Measurements from ENCODE around the gene BCKDK.

BCKDK gene

DNA sequence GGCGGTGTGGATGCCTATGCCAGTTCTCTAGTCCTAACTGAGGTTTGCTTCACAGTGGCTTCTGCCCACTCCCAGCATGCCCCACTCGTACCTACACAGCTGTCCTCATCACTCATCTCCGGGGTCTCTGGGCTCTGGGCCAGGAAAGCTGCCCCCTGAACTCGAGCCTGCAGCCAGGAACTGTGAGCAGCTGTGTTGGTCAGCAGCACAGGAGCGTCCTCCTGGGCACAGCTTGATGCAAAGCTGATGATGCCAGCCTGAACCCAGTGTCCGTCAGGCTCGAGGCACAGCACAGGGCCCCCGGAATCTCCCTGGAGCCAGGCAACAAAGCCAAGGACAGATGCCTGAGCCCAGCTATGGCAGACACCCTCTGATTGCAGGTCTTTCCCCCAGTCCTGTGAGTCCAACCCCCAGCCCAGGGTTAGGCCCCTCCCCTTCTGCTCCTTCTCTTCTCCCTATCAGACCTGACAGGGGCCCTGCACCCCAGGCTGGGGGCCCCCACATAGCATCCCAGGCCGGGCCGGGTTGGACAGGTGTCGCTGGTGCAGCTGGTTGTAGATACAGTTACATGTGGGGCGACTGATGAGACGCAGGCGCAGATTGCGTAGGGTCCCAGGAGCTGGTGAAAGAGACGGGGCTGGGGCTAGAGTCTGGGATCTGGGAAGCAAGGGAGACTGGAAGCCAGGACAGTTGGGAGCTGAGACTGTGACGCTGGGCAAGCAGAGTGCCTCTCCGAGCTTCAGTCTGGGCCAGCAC is 22.1 kb upstream of the BCKDK start (continued):
- TF ChIP-seq, protein P1, sequence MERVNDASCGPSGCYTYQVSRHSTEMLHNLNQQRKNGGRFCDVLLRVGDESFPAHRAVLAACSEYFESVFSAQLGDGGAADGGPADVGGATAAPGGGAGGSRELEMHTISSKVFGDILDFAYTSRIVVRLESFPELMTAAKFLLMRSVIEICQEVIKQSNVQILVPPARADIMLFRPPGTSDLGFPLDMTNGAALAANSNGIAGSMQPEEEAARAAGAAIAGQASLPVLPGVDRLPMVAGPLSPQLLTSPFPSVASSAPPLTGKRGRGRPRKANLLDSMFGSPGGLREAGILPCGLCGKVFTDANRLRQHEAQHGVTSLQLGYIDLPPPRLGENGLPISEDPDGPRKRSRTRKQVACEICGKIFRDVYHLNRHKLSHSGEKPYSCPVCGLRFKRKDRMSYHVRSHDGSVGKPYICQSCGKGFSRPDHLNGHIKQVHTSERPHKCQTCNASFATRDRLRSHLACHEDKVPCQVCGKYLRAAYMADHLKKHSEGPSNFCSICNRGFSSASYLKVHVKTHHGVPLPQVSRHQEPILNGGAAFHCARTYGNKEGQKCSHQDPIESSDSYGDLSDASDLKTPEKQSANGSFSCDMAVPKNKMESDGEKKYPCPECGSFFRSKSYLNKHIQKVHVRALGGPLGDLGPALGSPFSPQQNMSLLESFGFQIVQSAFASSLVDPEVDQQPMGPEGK (CRISPR knock-in tag; IDR thresholded peaks at IDR 0.05; ENCODE audit: borderline replicate concordance): no peak
- TF ChIP-seq GLIS3 (CRISPR knock-in tag; IDR thresholded peaks at IDR 0.05) (no peak), ZNF8 (CRISPR knock-in tag; IDR thresholded peaks at IDR 0.05) (no peak), PPARA (CRISPR knock-in tag; IDR thresholded peaks at IDR 0.05; ENCODE audit: borderline replicate concordance) (no peak), RARB (CRISPR knock-in tag; IDR thresholded peaks at IDR 0.05) (no peak)

DNA sequence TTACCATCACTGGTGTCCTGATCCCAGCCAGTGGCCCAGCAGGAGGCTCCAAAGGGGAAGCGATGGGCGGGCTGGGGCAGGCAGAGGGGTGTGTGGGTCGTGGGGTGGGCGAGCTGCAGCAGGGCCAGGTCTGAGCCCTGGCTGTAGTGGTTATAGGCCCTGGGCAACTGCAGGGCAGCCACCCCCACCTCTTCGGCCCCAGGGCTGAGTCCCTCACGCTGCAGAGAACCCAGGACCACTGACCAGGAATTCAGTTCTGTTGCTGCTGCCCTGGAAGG is 21.6 kb upstream of the BCKDK start:
- ATAC-seq: no peak
- TF ChIP-seq, protein P2, sequence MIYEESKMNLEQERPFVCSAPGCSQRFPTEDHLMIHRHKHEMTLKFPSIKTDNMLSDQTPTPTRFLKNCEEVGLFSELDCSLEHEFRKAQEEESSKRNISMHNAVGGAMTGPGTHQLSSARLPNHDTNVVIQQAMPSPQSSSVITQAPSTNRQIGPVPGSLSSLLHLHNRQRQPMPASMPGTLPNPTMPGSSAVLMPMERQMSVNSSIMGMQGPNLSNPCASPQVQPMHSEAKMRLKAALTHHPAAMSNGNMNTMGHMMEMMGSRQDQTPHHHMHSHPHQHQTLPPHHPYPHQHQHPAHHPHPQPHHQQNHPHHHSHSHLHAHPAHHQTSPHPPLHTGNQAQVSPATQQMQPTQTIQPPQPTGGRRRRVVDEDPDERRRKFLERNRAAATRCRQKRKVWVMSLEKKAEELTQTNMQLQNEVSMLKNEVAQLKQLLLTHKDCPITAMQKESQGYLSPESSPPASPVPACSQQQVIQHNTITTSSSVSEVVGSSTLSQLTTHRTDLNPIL (CRISPR knock-in tag; IDR thresholded peaks at IDR 0.05; ENCODE audit: low read depth): no peak
- no peak for TF ChIP-seq CSRNP3 (CRISPR knock-in tag; IDR thresholded peaks at IDR 0.05)
- TF ChIP-seq ZNF565 (CRISPR knock-in tag; conservative IDR thresholded peaks at IDR 0.05; ENCODE audit: low read depth): no peak
- no peak for TF ChIP-seq GLIS3 (CRISPR knock-in tag; IDR thresholded peaks at IDR 0.05)
- no peak for TF ChIP-seq TOX (CRISPR knock-in tag; IDR thresholded peaks at IDR 0.05; ENCODE audit: borderline replicate concordance)
- TF ChIP-seq, protein P3, sequence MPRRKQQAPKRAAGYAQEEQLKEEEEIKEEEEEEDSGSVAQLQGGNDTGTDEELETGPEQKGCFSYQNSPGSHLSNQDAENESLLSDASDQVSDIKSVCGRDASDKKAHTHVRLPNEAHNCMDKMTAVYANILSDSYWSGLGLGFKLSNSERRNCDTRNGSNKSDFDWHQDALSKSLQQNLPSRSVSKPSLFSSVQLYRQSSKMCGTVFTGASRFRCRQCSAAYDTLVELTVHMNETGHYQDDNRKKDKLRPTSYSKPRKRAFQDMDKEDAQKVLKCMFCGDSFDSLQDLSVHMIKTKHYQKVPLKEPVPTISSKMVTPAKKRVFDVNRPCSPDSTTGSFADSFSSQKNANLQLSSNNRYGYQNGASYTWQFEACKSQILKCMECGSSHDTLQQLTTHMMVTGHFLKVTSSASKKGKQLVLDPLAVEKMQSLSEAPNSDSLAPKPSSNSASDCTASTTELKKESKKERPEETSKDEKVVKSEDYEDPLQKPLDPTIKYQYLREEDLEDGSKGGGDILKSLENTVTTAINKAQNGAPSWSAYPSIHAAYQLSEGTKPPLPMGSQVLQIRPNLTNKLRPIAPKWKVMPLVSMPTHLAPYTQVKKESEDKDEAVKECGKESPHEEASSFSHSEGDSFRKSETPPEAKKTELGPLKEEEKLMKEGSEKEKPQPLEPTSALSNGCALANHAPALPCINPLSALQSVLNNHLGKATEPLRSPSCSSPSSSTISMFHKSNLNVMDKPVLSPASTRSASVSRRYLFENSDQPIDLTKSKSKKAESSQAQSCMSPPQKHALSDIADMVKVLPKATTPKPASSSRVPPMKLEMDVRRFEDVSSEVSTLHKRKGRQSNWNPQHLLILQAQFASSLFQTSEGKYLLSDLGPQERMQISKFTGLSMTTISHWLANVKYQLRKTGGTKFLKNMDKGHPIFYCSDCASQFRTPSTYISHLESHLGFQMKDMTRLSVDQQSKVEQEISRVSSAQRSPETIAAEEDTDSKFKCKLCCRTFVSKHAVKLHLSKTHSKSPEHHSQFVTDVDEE (CRISPR knock-in tag; IDR thresholded peaks at IDR 0.05): no peak
- TF ChIP-seq ZFP30 (CRISPR knock-in tag; IDR thresholded peaks at IDR 0.05): no peak
- no peak for TF ChIP-seq TCF4 (CRISPR knock-in tag; IDR thresholded peaks at IDR 0.05; ENCODE audit: borderline replicate concordance)
- TF ChIP-seq, protein P1 (CRISPR knock-in tag; IDR thresholded peaks at IDR 0.05; ENCODE audit: borderline replicate concordance): no peak
- TF ChIP-seq PPARA (CRISPR knock-in tag; IDR thresholded peaks at IDR 0.05; ENCODE audit: borderline replicate concordance): no peak
- no peak for TF ChIP-seq ZNF70 (CRISPR knock-in tag; IDR thresholded peaks at IDR 0.05)
- TF ChIP-seq ARNTL (CRISPR knock-in tag; IDR thresholded peaks at IDR 0.05; ENCODE audit: borderline replicate concordance, low read depth): no peak
- no peak for TF ChIP-seq ZNF8 (CRISPR knock-in tag; IDR thresholded peaks at IDR 0.05)
- TF ChIP-seq ZFP3 (CRISPR knock-in tag; IDR thresholded peaks at IDR 0.05): no peak
- TF ChIP-seq SNAI2 (CRISPR knock-in tag; IDR thresholded peaks at IDR 0.05): no peak

GRCh38 chr16:31087481-31087880 is 20.7 kb upstream of the BCKDK start:
- no peak for TF ChIP-seq CSDC2 (CRISPR knock-in tag; IDR thresholded peaks at IDR 0.05)
- no peak for TF ChIP-seq ZFP3 (CRISPR knock-in tag; IDR thresholded peaks at IDR 0.05)
- TF ChIP-seq, protein P1 (CRISPR knock-in tag; IDR thresholded peaks at IDR 0.05; ENCODE audit: borderline replicate concordance): no peak
- no peak for TF ChIP-seq SNAI2 (CRISPR knock-in tag; IDR thresholded peaks at IDR 0.05)
- no peak for TF ChIP-seq RARB (CRISPR knock-in tag; IDR thresholded peaks at IDR 0.05)
- TF ChIP-seq, protein P2 (CRISPR knock-in tag; IDR thresholded peaks at IDR 0.05; ENCODE audit: low read depth): no peak
- TF ChIP-seq GLIS3 (CRISPR knock-in tag; IDR thresholded peaks at IDR 0.05): no peak
- TF ChIP-seq CSRNP3 (CRISPR knock-in tag; IDR thresholded peaks at IDR 0.05): no peak
- no peak for TF ChIP-seq OSR1 (CRISPR knock-in tag; IDR thresholded peaks at IDR 0.05)
- TF ChIP-seq PPARA (CRISPR knock-in tag; IDR thresholded peaks at IDR 0.05; ENCODE audit: borderline replicate concordance): no peak
- no peak for TF ChIP-seq TOX (CRISPR knock-in tag; IDR thresholded peaks at IDR 0.05; ENCODE audit: borderline replicate concordance)
- TF ChIP-seq ZFP30 (CRISPR knock-in tag; IDR thresholded peaks at IDR 0.05): no peak
- ATAC-seq: no peak
